WTC11 (cell line): Measurements from ENCODE around the gene MYO15B. TPM values are rescaled to one million over a fixed set of nuclear protein-coding genes. Genes with fewer than 3 reads are reported as not detected.

Source experiments
- ATAC-seq: fragments of 200-7000 bp; cut with Tn5 transposase; 2 replicates; pipeline ENCODE4 v1.10.0; 2021; ENCODE audit warnings: mild to moderate bottlenecking, moderate library complexity
- CTCF ChIA-PET: fragments of 300-600 bp; sonication (Branson Sonifier 250); formaldehyde crosslinking; loops from one replicate; lab custom pipeline; 2021; ENCODE audit warnings: antibody characterized with exemption; lab: Charles Lee
- POLR2A ChIA-PET: fragments of 350-600 bp; sonication (Branson Sonifier 250); formaldehyde crosslinking; loops from one replicate; lab custom pipeline; 2021; ENCODE audit warnings: antibody characterized with exemption; lab: Charles Lee
- DNase-seq: peaks from one replicate; pipeline ENCODE4 v3.0.0; 2021; ENCODE audit warnings: low spot score
- H3K27ac Mint-ChIP-seq: 2 replicates; pipeline ENCODE4 v1.8.0; 2021; ENCODE audit warnings: mixed read lengths
- H3K27me3 Mint-ChIP-seq: 2 replicates; pipeline ENCODE4 v1.8.0; 2021; ENCODE audit warnings: low read depth, mild to moderate bottlenecking, moderate library complexity, mixed read lengths
- H3K36me3 Mint-ChIP-seq: 2 replicates; pipeline ENCODE4 v1.8.0; 2021; ENCODE audit warnings: mixed read lengths
- H3K4me1 Mint-ChIP-seq: 2 replicates; pipeline ENCODE4 v1.8.0; 2022; ENCODE audit warnings: mixed read lengths
- H3K4me3 Mint-ChIP-seq: 2 replicates; pipeline ENCODE4 v1.8.0; 2021; ENCODE audit warnings: mild to moderate bottlenecking, moderate library complexity, mixed read lengths
- H3K9me3 Mint-ChIP-seq: 2 replicates; pipeline ENCODE4 v1.8.0; 2021; ENCODE audit warnings: mixed read lengths
- CREM ChIP-seq: sonication (generic); formaldehyde crosslinking; IDR thresholded peaks from 2 replicates; pipeline ENCODE4 v1.8.1; 2022; ENCODE audit warnings: mild to moderate bottlenecking, missing genetic modification reagents, moderate library complexity
- ESRRA ChIP-seq: sonication (generic); formaldehyde crosslinking; IDR thresholded peaks from 2 replicates; pipeline ENCODE4 v1.8.1; 2022; ENCODE audit warnings: mild to moderate bottlenecking, missing genetic modification reagents, borderline replicate concordance
- ETV6 ChIP-seq: sonication (generic); formaldehyde crosslinking; IDR thresholded peaks from 2 replicates; pipeline ENCODE4 v1.8.1; 2022; ENCODE audit warnings: mild to moderate bottlenecking, missing genetic modification reagents
- FOXJ3 ChIP-seq: sonication (generic); formaldehyde crosslinking; IDR thresholded peaks from 2 replicates; pipeline ENCODE4 v1.9.0; 2021; ENCODE audit warnings: missing genetic modification reagents, mild to moderate bottlenecking, borderline replicate concordance
- GRHL2 ChIP-seq: fragments of 250-450 bp; sonication (Bioruptor Pico); IDR thresholded peaks from 2 replicates; pipeline ENCODE4 v1.8.0; 2022; ENCODE audit warnings: mild to moderate bottlenecking, moderate library complexity; ENCODE audit not compliant: insufficient replicate concordance, severe bottlenecking
- KAT7 ChIP-seq: sonication (generic); formaldehyde crosslinking; IDR thresholded peaks from 2 replicates; pipeline ENCODE4 v1.8.1; 2023; ENCODE audit warnings: missing genetic modification reagents, mild to moderate bottlenecking, borderline replicate concordance
- NFATC4 ChIP-seq: fragments of 250-450 bp; sonication (Bioruptor Pico); IDR thresholded peaks from 2 replicates; pipeline ENCODE4 v1.9.0; 2021; ENCODE audit warnings: mild to moderate bottlenecking
- PRRX2 ChIP-seq: fragments of 250-450 bp; sonication (Bioruptor Pico); IDR thresholded peaks from 2 replicates; pipeline ENCODE4 v1.8.0; 2021; ENCODE audit warnings: mild to moderate bottlenecking
- RELA ChIP-seq: sonication (generic); formaldehyde crosslinking; IDR thresholded peaks from 2 replicates; pipeline ENCODE4 v1.8.1; 2022; ENCODE audit warnings: missing genetic modification reagents, mild to moderate bottlenecking, borderline replicate concordance
- total RNA-seq: library from RNA; stranded (reverse); gene quantifications from 3 replicates; pipeline ENCODE4 v1.2.3, GENCODE V29; 2021
- TF ChIP-seq, protein P1 (sequence below): sonication (generic); formaldehyde crosslinking; IDR thresholded peaks from 2 replicates; pipeline ENCODE4 v1.8.1; 2022; ENCODE audit warnings: low read depth, missing genetic modification reagents, borderline replicate concordance
- TF ChIP-seq, protein P2 (sequence below): fragments of 250-450 bp; sonication (Bioruptor Pico); IDR thresholded peaks from 2 replicates; pipeline ENCODE4 v1.9.0; 2021; ENCODE audit warnings: moderate library complexity, mild to moderate bottlenecking, inconsistent platforms, borderline replicate concordance
- TF ChIP-seq, protein P3 (sequence below): sonication (generic); formaldehyde crosslinking; IDR thresholded peaks from 2 replicates; pipeline ENCODE4 v1.8.1; 2023; ENCODE audit warnings: mild to moderate bottlenecking, moderate library complexity, missing genetic modification reagents
- TF ChIP-seq, protein P4 (sequence below): fragments of 250-450 bp; sonication (Bioruptor Pico); IDR thresholded peaks from 2 replicates; pipeline ENCODE4 v1.9.0; 2021; ENCODE audit warnings: mild to moderate bottlenecking
- TF ChIP-seq, protein P5 (sequence below): sonication (generic); formaldehyde crosslinking; IDR thresholded peaks from 2 replicates; pipeline ENCODE4 v1.8.0; 2022; ENCODE audit warnings: mild to moderate bottlenecking, missing genetic modification reagents

Gene MYO15B
- total RNA-seq, 1 experiment from 2014 or later, result 35.6 TPM

DNA sequence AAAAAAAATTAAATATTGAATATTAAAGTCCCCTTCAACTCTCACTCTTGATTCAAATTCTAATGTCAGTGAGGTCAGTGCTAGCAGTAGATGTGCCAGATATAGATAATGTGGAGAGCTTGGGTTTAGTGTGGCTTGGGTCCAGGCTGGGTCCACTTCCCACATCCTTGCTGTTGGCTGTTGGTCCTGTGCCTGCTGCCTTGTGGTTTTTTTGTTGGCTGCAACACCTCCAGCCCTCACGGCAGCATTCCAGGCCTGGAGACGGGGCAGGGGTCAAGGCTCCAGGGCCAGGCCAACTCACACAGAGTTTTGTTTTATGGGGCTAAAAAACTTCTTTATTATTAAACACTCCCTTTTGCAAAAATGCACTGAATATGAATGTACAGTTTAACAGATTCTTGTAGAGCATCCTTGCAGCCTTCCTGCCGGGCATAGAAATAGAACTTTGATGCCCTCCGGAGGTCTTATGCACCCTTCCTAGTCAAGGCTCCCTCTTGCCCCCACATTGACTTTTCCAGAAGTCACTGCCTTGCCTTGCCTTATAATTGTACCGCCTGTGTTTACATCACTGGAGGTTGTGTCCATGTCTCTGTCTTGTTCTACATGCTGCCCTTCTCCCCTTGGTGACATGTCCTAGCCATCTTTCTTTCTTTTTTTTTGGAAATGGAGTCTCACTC, 25.5 kb upstream of the MYO15B start:
- ChIA-PET POLR2A (no interaction called here), CTCF (no interaction called here)
- H3K27me3 Mint-ChIP-seq, result no peaks in the 10 kb centered on the region
- ATAC-seq (no peak), DNase-seq (no peak)
- H3K27ac Mint-ChIP-seq, result no peak overlapping the region
- no peaks in the 10 kb centered on the region; the same call in 1 of the 2 replicates for H3K36me3 Mint-ChIP-seq
- TF ChIP-seq, protein P1, sequence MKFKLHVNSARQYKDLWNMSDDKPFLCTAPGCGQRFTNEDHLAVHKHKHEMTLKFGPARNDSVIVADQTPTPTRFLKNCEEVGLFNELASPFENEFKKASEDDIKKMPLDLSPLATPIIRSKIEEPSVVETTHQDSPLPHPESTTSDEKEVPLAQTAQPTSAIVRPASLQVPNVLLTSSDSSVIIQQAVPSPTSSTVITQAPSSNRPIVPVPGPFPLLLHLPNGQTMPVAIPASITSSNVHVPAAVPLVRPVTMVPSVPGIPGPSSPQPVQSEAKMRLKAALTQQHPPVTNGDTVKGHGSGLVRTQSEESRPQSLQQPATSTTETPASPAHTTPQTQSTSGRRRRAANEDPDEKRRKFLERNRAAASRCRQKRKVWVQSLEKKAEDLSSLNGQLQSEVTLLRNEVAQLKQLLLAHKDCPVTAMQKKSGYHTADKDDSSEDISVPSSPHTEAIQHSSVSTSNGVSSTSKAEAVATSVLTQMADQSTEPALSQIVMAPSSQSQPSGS (CRISPR knock-in tag), result no peak
- no peaks in the 10 kb centered on the region for H3K4me1 Mint-ChIP-seq
- H3K9me3 Mint-ChIP-seq, result no peaks in the 10 kb centered on the region
- H3K4me3 Mint-ChIP-seq, result no peak overlapping the region

DNA sequence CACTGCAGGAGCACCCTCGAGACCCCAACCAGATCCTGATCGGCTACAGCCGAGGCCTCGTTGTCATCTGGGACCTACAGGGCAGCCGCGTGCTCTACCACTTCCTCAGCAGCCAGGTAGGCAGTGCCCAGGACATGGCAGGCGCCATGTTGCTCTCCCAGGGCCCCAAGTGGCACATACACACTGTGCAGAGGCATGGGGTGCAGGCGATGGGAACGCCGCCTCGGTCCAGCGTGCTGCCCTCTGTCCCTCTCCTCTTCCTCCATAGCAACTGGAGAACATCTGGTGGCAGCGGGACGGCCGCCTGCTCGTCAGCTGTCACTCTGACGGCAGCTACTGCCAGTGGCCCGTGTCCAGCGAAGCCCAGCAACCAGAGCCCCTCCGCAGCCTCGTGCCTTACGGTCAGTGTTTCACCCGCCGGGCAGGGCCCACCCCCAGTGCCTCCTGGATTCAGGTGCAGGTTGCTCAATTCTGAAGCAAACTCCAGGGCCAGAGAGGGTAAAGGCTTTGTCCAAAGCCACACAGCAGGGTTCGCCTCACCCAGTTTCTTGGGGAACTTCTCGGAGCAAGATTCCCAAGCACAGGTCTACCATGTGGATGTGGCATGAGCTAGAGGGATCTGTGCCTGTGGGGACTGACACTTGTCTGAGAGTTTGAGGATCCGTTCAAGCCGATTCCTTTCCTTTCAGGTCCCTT, 24.4 kb upstream of the MYO15B start:
- TF ChIP-seq, protein P2, sequence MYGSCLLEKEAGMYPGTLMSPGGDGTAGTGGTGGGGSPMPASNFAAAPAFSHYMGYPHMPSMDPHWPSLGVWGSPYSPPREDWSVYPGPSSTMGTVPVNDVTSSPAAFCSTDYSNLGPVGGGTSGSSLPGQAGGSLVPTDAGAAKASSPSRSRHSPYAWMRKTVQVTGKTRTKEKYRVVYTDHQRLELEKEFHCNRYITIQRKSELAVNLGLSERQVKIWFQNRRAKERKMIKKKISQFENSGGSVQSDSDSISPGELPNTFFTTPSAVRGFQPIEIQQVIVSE (CRISPR knock-in tag), result no peak
- TF ChIP-seq NFATC4 (CRISPR knock-in tag) (no peak), KAT7 (no peak), GRHL2 (CRISPR knock-in tag) (no peak), PRRX2 (CRISPR knock-in tag) (no peak), ETV6 (CRISPR knock-in tag) (no peak), CREM (CRISPR knock-in tag) (no peak), RELA (CRISPR knock-in tag) (no peak)
- TF ChIP-seq, protein P3, sequence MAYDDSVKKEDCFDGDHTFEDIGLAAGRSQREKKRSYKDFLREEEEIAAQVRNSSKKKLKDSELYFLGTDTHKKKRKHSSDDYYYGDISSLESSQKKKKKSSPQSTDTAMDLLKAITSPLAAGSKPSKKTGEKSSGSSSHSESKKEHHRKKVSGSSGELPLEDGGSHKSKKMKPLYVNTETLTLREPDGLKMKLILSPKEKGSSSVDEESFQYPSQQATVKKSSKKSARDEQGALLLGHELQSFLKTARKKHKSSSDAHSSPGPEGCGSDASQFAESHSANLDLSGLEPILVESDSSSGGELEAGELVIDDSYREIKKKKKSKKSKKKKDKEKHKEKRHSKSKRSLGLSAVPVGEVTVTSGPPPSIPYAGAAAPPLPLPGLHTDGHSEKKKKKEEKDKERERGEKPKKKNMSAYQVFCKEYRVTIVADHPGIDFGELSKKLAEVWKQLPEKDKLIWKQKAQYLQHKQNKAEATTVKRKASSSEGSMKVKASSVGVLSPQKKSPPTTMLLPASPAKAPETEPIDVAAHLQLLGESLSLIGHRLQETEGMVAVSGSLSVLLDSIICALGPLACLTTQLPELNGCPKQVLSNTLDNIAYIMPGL, result no peak
- TF ChIP-seq, protein P4, sequence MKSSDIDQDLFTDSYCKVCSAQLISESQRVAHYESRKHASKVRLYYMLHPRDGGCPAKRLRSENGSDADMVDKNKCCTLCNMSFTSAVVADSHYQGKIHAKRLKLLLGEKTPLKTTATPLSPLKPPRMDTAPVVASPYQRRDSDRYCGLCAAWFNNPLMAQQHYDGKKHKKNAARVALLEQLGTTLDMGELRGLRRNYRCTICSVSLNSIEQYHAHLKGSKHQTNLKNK (CRISPR knock-in tag), result no peak
- TF ChIP-seq, protein P5, sequence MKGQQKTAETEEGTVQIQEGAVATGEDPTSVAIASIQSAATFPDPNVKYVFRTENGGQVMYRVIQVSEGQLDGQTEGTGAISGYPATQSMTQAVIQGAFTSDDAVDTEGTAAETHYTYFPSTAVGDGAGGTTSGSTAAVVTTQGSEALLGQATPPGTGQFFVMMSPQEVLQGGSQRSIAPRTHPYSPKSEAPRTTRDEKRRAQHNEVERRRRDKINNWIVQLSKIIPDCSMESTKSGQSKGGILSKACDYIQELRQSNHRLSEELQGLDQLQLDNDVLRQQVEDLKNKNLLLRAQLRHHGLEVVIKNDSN (CRISPR knock-in tag), result no peak
- ATAC-seq (no peak), DNase-seq (no peak)
- Mint-ChIP-seq H3K9me3 (no peaks in the 10 kb centered on the region), H3K36me3 (no peaks in the 10 kb centered on the region; the same call in 1 of the 2 replicates), H3K4me1 (no peaks in the 10 kb centered on the region), H3K27me3 (no peaks in the 10 kb centered on the region), H3K4me3 (no peak overlapping the region), H3K27ac (no peak overlapping the region)
- CTCF ChIA-PET, result interaction anchor here (0.6 kb wide), 1 partner anchor 51 kb away, joined by 5 read pairs; no protein-coding TSS in a partner anchor
- POLR2A ChIA-PET, result no interaction called here

DNA sequence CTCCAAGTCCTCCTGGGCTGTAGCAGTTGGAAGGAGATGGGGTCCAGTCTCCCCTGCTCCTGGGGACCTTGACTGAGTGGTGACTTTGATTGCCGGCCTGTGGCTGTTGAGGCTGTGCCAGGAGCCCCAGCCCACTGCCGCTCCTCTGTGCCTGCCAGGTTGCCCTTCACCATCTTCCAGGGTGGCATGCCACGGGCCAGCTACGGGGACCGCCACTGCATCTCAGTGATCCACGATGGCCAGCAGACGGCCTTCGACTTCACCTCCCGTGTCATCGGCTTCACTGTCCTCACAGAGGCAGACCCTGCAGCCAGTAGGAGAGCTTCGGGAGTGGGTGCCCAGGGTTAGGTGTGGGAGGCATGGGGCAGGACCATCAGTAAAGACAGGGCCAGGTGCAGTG, 23.4 kb upstream of the MYO15B start:
- H3K4me3 Mint-ChIP-seq, result no peak overlapping the region
- no peak for TF ChIP-seq FOXJ3 (CRISPR knock-in tag)
- TF ChIP-seq ESRRA (CRISPR knock-in tag), result no peak
- TF ChIP-seq, all 79 proteins: peak for 0
- POLR2A ChIA-PET, result no interaction called here
- no peak overlapping the region for H3K27ac Mint-ChIP-seq
- no peaks in the 10 kb centered on the region for H3K9me3 Mint-ChIP-seq
- H3K4me1 Mint-ChIP-seq, result no peaks in the 10 kb centered on the region
- no peaks in the 10 kb centered on the region for H3K27me3 Mint-ChIP-seq
- no peak for ATAC-seq
- CTCF ChIA-PET, result no interaction called here
- no peaks in the 10 kb centered on the region; the same call in 1 of the 2 replicates for H3K36me3 Mint-ChIP-seq
- no peak for DNase-seq
